ENCODE data around the gene TEDDM1.

DNA sequence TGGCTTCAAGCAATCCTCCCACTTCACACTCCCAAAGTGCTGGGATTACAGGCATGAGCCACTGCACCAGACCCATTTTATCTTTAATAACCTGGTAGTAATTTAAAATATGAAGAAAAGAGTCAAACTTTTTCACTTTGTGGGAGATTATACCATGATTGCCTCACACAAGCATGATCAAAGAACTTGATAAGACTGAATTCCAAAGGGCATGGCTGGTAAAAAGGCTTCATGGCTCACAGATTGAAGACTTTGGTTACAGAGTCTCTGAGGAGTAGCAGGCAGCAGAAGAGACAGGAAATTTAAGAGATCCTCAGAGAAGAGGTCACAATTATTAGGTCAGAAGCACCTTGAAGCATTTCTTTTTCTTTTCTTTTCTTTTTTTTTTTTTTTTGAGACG lies 33.1 kb upstream of the TEDDM1 start:
- TF ChIP-seq, protein P1, sequence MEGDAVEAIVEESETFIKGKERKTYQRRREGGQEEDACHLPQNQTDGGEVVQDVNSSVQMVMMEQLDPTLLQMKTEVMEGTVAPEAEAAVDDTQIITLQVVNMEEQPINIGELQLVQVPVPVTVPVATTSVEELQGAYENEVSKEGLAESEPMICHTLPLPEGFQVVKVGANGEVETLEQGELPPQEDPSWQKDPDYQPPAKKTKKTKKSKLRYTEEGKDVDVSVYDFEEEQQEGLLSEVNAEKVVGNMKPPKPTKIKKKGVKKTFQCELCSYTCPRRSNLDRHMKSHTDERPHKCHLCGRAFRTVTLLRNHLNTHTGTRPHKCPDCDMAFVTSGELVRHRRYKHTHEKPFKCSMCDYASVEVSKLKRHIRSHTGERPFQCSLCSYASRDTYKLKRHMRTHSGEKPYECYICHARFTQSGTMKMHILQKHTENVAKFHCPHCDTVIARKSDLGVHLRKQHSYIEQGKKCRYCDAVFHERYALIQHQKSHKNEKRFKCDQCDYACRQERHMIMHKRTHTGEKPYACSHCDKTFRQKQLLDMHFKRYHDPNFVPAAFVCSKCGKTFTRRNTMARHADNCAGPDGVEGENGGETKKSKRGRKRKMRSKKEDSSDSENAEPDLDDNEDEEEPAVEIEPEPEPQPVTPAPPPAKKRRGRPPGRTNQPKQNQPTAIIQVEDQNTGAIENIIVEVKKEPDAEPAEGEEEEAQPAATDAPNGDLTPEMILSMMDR (IDR thresholded peaks at IDR 0.05) = no peak
- no peak for TF ChIP-seq ZFX (IDR thresholded peaks at IDR 0.05; ENCODE audit: borderline replicate concordance)

All from 22Rv1 (cell line).